HG02885 (cell line): Measurements from ENCODE around the gene OGFOD3.
"Not testable (repeated sequence)": the region's sequence is repeated elsewhere in the genome, so short reads cannot be mapped to it uniquely, and the experiment has no call there.

Experiments
- ATAC-seq: cut with Tn5 transposase; IDR thresholded peaks from one replicate; pipeline ENCODE4 v1.9.1; 2021; ENCODE audit warnings: mild to moderate bottlenecking; ENCODE audit not compliant: unreplicated experiment, poor library complexity

OGFOD3 gene

DNA sequence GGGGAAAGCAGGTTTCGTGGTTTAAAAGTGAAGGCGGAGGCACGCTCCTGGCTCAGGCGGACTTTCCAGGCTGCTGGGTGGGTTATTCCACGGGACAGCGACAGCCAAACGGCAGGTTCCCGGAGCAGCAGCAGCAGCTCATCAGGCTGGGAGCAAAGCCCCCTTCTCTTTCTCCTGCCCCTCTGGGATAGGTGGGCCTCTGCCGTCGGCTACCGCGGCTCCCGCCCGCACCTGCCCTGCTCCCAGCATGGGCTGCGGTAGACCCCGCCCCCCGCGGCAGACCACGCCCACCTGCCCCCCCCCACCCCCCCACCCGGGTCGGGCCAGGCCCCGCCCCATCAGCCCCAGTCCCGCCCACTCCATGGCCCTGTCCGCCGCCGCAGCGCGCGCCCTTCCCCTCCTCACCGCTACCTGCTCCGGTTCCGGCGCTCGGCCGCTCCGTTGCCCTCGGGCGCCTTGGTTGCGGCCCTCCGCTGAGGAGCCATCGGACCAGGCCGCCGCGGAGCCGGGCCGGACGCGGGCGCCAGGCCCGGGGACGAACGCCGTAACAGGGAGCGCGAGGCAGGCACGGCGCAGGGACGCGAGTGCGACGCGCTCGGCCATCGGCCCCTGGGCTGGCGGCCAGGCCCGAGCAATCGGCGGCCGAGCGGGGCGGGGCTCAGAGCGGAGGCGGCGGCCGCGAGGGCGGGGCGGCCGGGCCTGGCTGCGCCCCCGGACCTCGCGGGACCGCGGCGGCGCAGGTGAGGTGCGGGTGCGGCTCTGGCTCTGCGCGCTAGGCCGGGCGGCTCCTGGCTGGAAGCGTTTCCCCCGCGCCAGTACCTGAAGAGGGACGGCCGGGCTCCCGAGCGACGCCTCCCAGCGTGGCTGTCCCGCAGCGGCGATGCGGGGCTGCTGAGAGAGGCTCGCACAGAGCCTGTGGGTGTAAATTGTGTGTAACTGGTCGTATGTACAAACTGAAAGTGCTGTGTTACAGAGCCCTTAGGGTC lies at the start of gene OGFOD3, which contains the start of gene HEXD:
Gene OGFOD3 (minus strand): TSS at position 586 of the 986 bp plus-strand sequence. CDS start 101 bp downstream, at position 485.
Gene HEXD (plus strand): TSS at position 347 of the 986 bp plus-strand sequence. CDS start 1,453 bp downstream, outside the sequence.
- peak; percentile 91 for ATAC-seq

DNA sequence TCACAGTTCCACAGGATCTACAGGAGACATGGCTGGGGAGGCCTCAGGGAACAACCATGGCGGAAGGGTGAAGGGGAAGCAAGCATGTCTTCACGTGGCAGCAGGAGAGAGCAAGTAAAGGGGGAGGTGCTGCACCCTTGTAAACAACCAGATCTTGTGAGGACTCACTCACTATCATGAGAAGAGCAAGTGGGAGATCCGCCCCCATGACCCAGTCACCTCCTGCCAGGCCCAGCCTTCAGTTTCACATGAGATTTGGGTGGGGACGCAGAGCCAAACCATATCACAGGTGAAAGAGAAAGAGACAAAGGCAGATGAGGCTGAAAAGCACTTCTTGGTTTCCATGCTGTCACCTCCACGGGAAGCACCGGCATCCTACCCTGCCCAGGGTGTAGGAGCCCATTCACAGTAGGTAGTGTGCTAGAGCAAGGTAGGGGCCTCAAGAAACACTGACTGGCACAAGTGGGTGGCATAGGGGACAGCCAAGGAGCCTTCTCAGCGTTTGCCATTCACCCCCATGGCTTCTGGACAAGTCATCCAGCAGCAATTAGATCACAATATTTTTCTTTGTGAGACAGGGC lies 46.7 kb upstream of the OGFOD3 start:
- ATAC-seq: no peak

GRCh38 chr17:82464567-82464929 lies 46.2 kb upstream of the OGFOD3 start:
- ATAC-seq: no peak

- ATAC-seq: no peak
Observed at GRCh38 chr17:82463925-82464566, 45.7 kb upstream of the OGFOD3 start.

DNA sequence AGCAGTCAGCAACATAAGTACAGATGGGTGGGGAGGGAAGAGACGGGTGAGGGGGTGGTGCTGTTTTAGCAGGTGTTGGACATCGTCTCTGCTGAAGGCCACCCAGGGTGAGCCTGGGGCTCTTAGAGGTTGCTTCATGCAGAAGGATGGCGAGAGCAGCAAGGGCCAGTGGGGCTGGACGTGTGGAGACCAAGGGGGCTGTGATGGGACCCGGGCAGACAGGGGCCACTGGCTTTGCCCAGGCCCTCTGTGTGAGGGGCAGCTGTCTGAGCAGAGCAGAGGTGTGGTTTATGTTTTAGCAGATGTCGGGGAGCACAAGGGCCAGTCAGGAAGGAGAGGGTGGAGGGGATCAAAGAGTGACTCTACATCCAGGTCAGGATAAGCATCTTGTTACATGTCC lies 45.0 kb upstream of the OGFOD3 start:
- ATAC-seq: no peak

GRCh38 chr17:82461827-82462524 lies 43.6 kb upstream of the OGFOD3 start:
- no peak for ATAC-seq

GRCh38 chr17:82459936-82460335 lies 41.5 kb upstream of the OGFOD3 start:
- not testable (repeated sequence) for ATAC-seq

GRCh38 chr17:82458885-82459424 lies 40.6 kb upstream of the OGFOD3 start:
- ATAC-seq: no peak

GRCh38 chr17:82458179-82458884 lies 39.9 kb upstream of the OGFOD3 start, which contains the start of gene NARF:
TSS of gene NARF (plus strand) at chr17:82458741. CDS start at chr17:82458804, 63 bp downstream.
- ATAC-seq: peak; percentile 95

GRCh38 chr17:82457929-82458178 lies 39.5 kb upstream of the OGFOD3 start:
- ATAC-seq: no peak

DNA sequence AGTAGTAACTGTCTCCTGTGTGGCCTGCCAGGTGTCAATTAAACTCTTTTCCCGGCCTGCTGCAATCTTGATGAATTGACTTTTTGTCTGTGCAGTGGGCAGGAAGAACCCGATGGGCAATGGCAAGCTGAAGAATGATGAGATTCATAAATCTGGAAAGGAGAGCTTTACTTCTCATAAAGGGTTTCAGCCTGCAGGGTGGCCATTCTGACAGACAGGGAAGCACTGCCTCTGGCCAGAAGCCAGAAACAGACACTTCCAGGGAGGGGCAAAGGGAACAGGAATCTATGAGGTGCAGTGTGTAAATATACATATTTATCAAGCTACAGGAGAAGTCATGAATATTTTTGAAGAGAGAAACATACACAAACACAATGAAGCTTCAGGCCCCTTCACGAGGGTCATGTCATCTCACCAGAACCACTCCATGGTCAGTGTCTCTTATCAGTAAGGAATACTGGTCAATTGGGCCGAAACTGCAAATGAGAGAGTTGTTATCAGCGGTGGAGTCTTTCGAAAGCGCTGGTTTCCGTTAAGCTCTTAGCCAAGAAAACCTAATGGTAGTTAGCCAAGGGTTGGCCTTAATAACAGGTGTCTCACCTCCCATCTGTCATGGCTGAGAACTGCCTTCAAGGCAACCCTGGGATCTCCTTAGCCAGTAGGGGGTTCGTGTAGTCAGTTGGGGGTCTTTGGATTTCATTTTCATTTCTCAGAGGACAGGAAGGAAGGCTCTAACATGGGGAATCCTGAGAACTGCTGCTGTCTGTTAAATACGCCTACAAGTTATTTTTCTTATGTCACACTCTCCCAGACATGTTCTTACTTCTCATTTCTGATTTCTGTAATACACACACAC lies 38.9 kb upstream of the OGFOD3 start:
- no peak for ATAC-seq

DNA sequence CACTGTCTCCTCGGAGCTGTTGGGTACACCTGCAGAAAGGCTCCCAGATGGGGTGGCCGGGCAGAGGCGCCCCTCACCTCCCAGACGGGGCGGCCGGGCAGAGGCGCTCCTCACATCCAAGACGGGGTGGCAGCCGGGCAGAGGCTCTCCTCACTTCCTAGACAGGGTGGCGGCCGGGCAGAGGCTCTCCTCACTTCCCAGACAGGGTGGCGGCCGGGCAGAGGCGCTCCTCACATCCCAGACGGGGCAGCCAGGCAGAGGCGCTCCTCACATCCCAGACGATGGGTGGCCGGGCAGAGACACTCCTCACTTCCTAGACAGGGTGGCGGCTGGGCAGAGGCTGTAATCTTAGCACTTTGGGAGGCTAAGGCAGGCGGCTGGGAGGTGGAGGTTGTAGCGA lies 35.3 kb upstream of the OGFOD3 start:
- not testable (repeated sequence) for ATAC-seq

DNA sequence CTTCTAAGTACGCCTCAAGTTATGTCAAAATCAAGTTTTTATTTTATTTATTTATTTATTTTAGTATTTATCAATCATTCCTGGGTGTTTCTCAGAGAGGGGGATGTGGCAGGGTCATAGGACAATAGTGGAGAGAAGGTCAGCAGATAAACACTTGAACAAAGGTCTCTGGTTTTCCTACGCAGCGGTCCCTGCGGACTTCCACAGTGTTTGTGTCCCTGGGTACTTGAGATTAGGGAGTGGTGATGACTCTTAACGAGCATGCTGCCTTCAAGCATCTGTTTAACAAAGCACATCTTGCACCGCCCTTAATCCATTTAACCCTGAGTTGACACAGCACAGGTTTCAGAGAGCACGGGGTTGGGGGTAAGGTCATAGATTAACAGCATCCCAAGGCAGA lies 34.8 kb upstream of the OGFOD3 start:
- ATAC-seq: not testable (repeated sequence)

GRCh38 chr17:82452162-82452561 lies 33.8 kb upstream of the OGFOD3 start:
- no peak for ATAC-seq

GRCh38 chr17:82450357-82451106 lies 32.1 kb upstream of the OGFOD3 start, which contains the start of gene CYBC1:
TSS of gene CYBC1 (minus strand) at chr17:82450752. CDS start at chr17:82449254, 1,498 bp downstream.
- ATAC-seq: peak; percentile 80

DNA sequence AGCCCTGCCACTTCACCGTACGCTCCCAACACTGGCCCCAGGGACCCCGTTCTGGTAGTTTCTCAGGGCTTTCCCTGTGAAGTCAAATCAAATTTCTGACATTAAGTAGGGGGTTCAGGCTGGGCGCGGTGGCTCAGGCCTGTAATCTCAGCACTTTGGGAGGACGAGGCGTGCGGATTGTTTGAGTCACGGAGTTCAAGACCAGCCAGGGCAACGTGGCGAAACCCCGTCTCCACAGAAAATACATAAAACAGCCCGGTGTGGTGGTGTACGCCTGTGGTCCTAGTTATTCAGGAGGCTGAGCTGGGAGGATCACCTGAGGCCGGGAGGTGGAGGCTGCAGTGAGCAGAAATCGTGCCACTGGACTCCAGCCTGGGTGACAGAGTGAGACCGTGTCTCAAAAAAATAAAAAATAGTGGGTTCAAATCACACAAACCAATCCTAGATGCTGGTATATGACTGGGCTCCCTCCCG lies 31.5 kb upstream of the OGFOD3 start:
- no peak for ATAC-seq

DNA sequence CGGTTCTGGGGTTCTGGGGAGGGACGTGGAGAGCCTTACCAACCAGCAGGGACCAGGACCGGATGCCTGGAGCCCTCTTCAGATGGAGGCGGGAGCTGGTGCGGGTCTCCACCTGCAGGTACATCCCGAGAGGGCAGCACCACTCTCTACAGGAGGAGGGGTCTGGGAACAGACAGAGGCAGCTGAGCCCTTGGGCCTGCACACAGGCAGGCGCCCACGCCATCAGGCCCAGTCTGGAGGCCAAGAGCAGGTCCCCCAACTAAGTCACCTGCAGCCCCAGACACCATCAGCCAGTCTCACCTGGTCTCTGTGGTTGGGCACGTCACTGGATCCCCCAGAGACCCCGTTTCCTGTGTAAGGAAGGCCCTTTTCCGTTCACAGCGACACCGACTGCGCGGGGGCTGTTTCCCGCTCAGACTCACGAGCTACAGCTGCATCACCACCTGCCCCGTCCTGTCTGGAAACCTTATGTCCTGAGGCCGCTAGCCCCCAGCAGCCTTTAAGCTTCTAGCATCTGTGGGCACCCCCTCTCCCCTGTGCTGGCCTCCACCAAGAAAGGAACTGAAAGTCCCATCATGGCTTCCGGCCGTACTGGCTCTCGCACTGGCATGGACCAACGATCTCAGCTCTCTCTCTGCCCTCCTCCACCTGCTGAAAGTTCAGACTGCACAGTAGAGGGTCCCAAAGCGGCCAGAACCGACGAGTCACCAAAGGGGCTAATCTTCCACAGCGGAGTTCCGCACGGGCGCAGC lies 30.9 kb upstream of the OGFOD3 start:
- ATAC-seq: peak; percentile 41
